OCI-LY1 (cell line): ENCODE results near the gene NELL1.

ENCODE experiments used
- H2AFZ ChIP-seq: fragments of 200-600 bp; sonication (generic), shearing (Covaris generic); 2 replicates; pipeline ENCODE4 v1.6.0; 2014; ENCODE audit warnings: antibody characterized with exemption, mild to moderate bottlenecking, low read length
- H3F3A ChIP-seq: fragments of 200-600 bp; sonication (generic), shearing (Covaris generic); 2 replicates; pipeline ENCODE4 v1.6.0; 2014; ENCODE audit warnings: mild to moderate bottlenecking, antibody characterized with exemption, low read length, moderate library complexity; ENCODE audit not compliant: insufficient read depth
- H3K27ac ChIP-seq: fragments of 200-600 bp; sonication (generic); 2 replicates; pipeline ENCODE4 v1.5.1; 2014; ENCODE audit warnings: low read length, mixed run types, mild to moderate bottlenecking, low read depth; ENCODE audit not compliant: poor library complexity, severe bottlenecking
- H3K27me3 ChIP-seq: fragments of 200-600 bp; sonication (generic); 2 replicates; pipeline ENCODE4 v1.6.0; 2014; ENCODE audit warnings: antibody characterized with exemption, mild to moderate bottlenecking, low read length, moderate library complexity; ENCODE audit not compliant: insufficient read depth
- H3K36me3 ChIP-seq: fragments of 200-600 bp; sonication (generic); 2 replicates; pipeline ENCODE4 v1.6.1; 2014; ENCODE audit warnings: mild to moderate bottlenecking, antibody characterized with exemption, low read length, moderate library complexity, mixed read lengths; ENCODE audit not compliant: insufficient read depth
- H3K4me1 ChIP-seq: fragments of 200-600 bp; sonication (generic); 2 replicates; pipeline ENCODE4 v1.5.1; 2014; ENCODE audit warnings: mild to moderate bottlenecking, low read length, moderate library complexity; ENCODE audit not compliant: insufficient read depth, severe bottlenecking
- H3K4me2 ChIP-seq: fragments of 200-600 bp; sonication (generic), shearing (Covaris generic); 2 replicates; pipeline ENCODE4 v1.6.1; 2014; ENCODE audit warnings: low read length
- H3K4me3 ChIP-seq: fragments of 200-600 bp; sonication (generic); 2 replicates; pipeline ENCODE4 v1.5.1; 2014; ENCODE audit warnings: low read length, low read depth, mild to moderate bottlenecking, mixed read lengths; ENCODE audit not compliant: poor library complexity, severe bottlenecking
- H3K79me2 ChIP-seq: fragments of 200-600 bp; shearing (Covaris generic); 2 replicates; pipeline ENCODE4 v1.6.1; 2016; ENCODE audit warnings: mixed run types, low read length, mixed read lengths; ENCODE audit not compliant: insufficient read depth
- H3K9ac ChIP-seq: fragments of 200-600 bp; sonication (generic), shearing (Covaris generic); 2 replicates; pipeline ENCODE4 v1.6.1; 2014; ENCODE audit warnings: mild to moderate bottlenecking, low read length, mixed read lengths
- H3K9me2 ChIP-seq: fragments of 200-600 bp; sonication (generic), shearing (Covaris generic); 2 replicates; pipeline ENCODE4 v1.6.1; 2014; ENCODE audit warnings: low read depth, mild to moderate bottlenecking, low read length, mixed read lengths
- H3K9me3 ChIP-seq: fragments of 200-600 bp; shearing (Covaris generic); 2 replicates; pipeline ENCODE4 v1.6.1; 2014; ENCODE audit warnings: low read length, mixed read lengths
- H4K20me1 ChIP-seq: fragments of 200-600 bp; sonication (generic), shearing (Covaris generic); 2 replicates; pipeline ENCODE4 v1.6.0; 2016; ENCODE audit warnings: mild to moderate bottlenecking, low read length; ENCODE audit not compliant: insufficient read depth
- EZH2 ChIP-seq: fragments of 200-600 bp; sonication (generic), shearing (Covaris generic); IDR thresholded peaks from 2 replicates; pipeline ENCODE4 v1.8.0; 2017; ENCODE audit warnings: borderline replicate concordance, mixed run types, mild to moderate bottlenecking, antibody characterized with exemption, low read length, moderate library complexity, mixed read lengths
- TF ChIP-seq, protein P1 (sequence below): fragments of 200-600 bp; sonication (generic), shearing (Covaris generic); IDR thresholded peaks from 2 replicates; pipeline ENCODE4 v1.5.1; 2017; ENCODE audit warnings: mild to moderate bottlenecking, antibody characterized with exemption, low read length, moderate library complexity, mixed read lengths

The NELL1 gene

DNA sequence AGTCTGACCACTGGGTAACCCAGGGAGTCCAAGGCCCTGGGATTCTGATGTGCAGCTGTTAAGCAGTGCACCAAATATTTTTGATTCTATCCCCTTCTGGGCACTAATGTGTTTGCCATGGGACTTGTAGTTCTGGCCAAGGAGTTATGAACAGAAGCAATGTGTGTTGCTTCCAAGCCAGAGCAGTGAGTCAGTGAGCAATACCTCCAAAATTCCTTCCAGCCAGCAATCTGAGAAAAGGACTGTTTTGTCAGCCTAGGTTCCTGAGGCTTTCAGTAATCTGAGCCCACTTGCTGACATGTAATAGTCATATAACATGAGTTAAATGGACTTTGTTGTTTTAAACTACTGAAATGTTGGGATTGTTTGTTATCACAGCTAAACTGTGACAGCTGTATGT, 311.4 kb downstream of the NELL1 start:
- H2AFZ ChIP-seq: no peak overlapping the region
- H3K27ac ChIP-seq: no peak overlapping the region
- H4K20me1 ChIP-seq: no peaks in the 10 kb centered on the region
- H3K4me3 ChIP-seq: no peak overlapping the region
- H3K9me2 ChIP-seq: no peaks in the 10 kb centered on the region
- no peaks in the 10 kb centered on the region for H3K27me3 ChIP-seq
- H3F3A ChIP-seq: no peaks in the 10 kb centered on the region
- H3K9me3 ChIP-seq: no peaks in the 10 kb centered on the region
- H3K36me3 ChIP-seq: no peaks in the 10 kb centered on the region
- H3K4me2 ChIP-seq: no peak overlapping the region
- no peaks in the 10 kb centered on the region for H3K79me2 ChIP-seq
- no peaks in the 10 kb centered on the region for H3K4me1 ChIP-seq
- H3K9ac ChIP-seq: no peak overlapping the region
- TF ChIP-seq EZH2: no peak
- TF ChIP-seq, protein P1, sequence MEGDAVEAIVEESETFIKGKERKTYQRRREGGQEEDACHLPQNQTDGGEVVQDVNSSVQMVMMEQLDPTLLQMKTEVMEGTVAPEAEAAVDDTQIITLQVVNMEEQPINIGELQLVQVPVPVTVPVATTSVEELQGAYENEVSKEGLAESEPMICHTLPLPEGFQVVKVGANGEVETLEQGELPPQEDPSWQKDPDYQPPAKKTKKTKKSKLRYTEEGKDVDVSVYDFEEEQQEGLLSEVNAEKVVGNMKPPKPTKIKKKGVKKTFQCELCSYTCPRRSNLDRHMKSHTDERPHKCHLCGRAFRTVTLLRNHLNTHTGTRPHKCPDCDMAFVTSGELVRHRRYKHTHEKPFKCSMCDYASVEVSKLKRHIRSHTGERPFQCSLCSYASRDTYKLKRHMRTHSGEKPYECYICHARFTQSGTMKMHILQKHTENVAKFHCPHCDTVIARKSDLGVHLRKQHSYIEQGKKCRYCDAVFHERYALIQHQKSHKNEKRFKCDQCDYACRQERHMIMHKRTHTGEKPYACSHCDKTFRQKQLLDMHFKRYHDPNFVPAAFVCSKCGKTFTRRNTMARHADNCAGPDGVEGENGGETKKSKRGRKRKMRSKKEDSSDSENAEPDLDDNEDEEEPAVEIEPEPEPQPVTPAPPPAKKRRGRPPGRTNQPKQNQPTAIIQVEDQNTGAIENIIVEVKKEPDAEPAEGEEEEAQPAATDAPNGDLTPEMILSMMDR: no peak

DNA sequence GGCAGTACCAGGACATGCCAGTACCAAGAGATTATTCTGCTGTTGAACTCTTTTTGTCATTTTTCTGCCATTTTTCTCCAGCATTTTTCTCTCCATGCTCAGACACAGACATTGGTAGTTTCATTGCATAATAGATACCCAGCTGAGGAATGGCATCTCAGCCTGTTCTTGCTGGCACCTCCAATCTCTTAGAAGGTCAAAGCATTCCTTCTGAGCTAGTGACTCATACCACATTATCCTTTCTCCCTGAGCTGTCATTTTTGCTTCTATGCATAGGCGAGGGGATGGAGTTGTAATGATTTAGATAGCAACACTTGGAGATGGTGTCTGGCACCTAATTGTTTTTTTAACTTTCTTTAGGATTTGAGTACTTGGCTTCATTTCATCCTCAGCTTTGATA, 321.1 kb downstream of the NELL1 start:
- TF ChIP-seq EZH2: no peak
- TF ChIP-seq, protein P1: no peak
- no peak overlapping the region for H3K4me3 ChIP-seq

DNA sequence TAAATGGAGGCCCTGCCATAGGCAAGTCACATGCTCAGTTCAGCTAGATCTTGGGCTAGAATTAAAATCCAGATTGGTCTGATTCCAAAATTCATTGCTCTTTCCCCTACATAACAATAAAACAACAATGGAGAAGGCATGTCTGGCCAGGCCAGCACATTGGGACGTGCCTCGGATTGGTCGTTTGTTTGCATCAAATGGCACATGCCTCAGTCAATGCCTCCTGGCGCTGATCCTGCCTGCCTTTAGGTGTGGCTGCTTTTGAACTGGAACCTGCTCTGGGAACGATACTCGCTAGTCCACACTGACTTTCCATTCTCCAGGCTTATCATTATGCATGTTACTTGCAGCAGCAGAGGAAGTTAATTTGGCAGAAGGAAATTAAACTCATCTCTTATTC, 322.1 kb downstream of the NELL1 start:
- Histone ChIP-seq H3K79me2 (no peaks in the 10 kb centered on the region), H3K4me2 (no peak overlapping the region), H2AFZ (no peak overlapping the region), H3K9me3 (no peaks in the 10 kb centered on the region), H3K36me3 (no peaks in the 10 kb centered on the region), H3K27me3 (no peaks in the 10 kb centered on the region), H3K9ac (no peak overlapping the region), H3K4me1 (no peaks in the 10 kb centered on the region), H3K27ac (no peak overlapping the region), H3F3A (no peaks in the 10 kb centered on the region), H3K9me2 (no peaks in the 10 kb centered on the region), H3K4me3 (no peak overlapping the region), H4K20me1 (no peaks in the 10 kb centered on the region)
- TF ChIP-seq, protein P1: no peak
- no peak for TF ChIP-seq EZH2

More for the DNA sequence above, 321.1 kb downstream of the NELL1 start:
- H3F3A ChIP-seq: no peaks in the 10 kb centered on the region
- H4K20me1 ChIP-seq: no peaks in the 10 kb centered on the region
- no peaks in the 10 kb centered on the region for H3K27me3 ChIP-seq
- no peaks in the 10 kb centered on the region for H3K9me2 ChIP-seq
- H3K9ac ChIP-seq: no peak overlapping the region
- H3K27ac ChIP-seq: no peak overlapping the region
- no peaks in the 10 kb centered on the region for H3K9me3 ChIP-seq
- H3K79me2 ChIP-seq: no peaks in the 10 kb centered on the region
- H3K4me2 ChIP-seq: no peak overlapping the region
- H3K4me1 ChIP-seq: no peaks in the 10 kb centered on the region
- H2AFZ ChIP-seq: no peak overlapping the region
- H3K36me3 ChIP-seq: no peaks in the 10 kb centered on the region
